ENCODE results near the gene RALGPS1.

DNA sequence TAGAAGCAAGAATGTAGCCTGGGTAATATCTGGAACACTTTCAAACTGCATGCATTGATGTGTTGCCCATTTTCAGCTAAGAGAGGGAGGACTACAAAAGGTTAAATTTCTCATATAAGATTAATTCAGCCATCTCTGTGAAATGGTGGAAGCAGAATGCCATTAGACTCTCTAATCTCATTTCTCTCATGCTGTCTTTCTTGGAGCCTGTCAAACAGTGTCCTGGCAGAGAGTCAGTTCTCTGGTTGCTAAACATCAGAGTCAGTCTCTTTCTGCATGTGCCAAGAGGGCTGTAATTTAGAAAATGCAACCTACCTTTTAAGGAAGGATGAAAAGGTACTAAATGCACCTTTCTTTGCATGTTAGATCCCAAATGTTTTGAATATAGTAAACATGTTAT is 349.1 kb downstream of the RALGPS1 start:
- TF ChIP-seq CTCF (IDR thresholded peaks at IDR 0.05; ENCODE audit: low read depth, low read length), result no peak
- TF ChIP-seq, protein P1, sequence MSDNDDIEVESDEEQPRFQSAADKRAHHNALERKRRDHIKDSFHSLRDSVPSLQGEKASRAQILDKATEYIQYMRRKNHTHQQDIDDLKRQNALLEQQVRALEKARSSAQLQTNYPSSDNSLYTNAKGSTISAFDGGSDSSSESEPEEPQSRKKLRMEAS (IDR thresholded peaks at IDR 0.05; ENCODE audit: low read depth, low read length), result no peak
- TF ChIP-seq POLR2A (IDR thresholded peaks at IDR 0.05; ENCODE audit: extremely low read depth, insufficient read length), result no peak
- TF ChIP-seq MYC (IDR thresholded peaks at IDR 0.05; ENCODE audit: low read depth, low read length), result no peak
